Endodermal cell (in vitro differentiated cells): ENCODE results near the gene ANO6. TPM values are rescaled to one million over a fixed set of nuclear protein-coding genes. Genes with fewer than 3 reads are reported as not detected.

Experiments used
- DNase-seq: peaks from one replicate; pipeline ENCODE4 v3.0.0-alpha.2; 2017
- H3K27ac ChIP-seq: 2 replicates; pipeline ENCODE4 v1.5.1; 2013; ENCODE audit warnings: mild to moderate bottlenecking, low read depth, low read length, moderate library complexity
- H3K27me3 ChIP-seq: 2 replicates; pipeline ENCODE4 v1.6.1; 2013; ENCODE audit warnings: mild to moderate bottlenecking, low read length, moderate library complexity; ENCODE audit not compliant: insufficient read depth, control insufficient read depth, poor library complexity, severe bottlenecking
- H3K36me3 ChIP-seq: 2 replicates; pipeline ENCODE4 v1.7.0; 2013; ENCODE audit warnings: mild to moderate bottlenecking, low read length, moderate library complexity; ENCODE audit not compliant: control insufficient read depth, insufficient read depth
- H3K4me1 ChIP-seq: one replicate; pipeline ENCODE4 v1.7.0; 2013; ENCODE audit warnings: low read length; ENCODE audit not compliant: control insufficient read depth, insufficient read depth
- H3K4me3 ChIP-seq: 2 replicates; pipeline ENCODE4 v1.5.1; 2013; ENCODE audit warnings: mild to moderate bottlenecking, low read length, moderate library complexity
- H3K9ac ChIP-seq: 2 replicates; pipeline ENCODE4 v1.6.1; 2013; ENCODE audit warnings: mild to moderate bottlenecking, low read length, moderate library complexity; ENCODE audit not compliant: poor library complexity, severe bottlenecking; ENCODE audit errors: extremely low read depth
- H3K9me3 ChIP-seq: 2 replicates; pipeline ENCODE4 v1.6.1; 2013; ENCODE audit warnings: mild to moderate bottlenecking, low read length, moderate library complexity; ENCODE audit not compliant: control insufficient read depth
- H3K27ac Mint-ChIP-seq: 2 replicates; pipeline ENCODE4 v1.8.0; 2020; ENCODE audit warnings: mixed read lengths
- H3K27me3 Mint-ChIP-seq: 2 replicates; pipeline ENCODE4 v1.8.0; 2021; ENCODE audit warnings: mild to moderate bottlenecking, mixed read lengths; ENCODE audit not compliant: insufficient read depth
- H3K36me3 Mint-ChIP-seq: 2 replicates; pipeline ENCODE4 v1.8.0; 2020; ENCODE audit warnings: low read depth, mixed read lengths
- H3K4me1 Mint-ChIP-seq: 2 replicates; pipeline ENCODE4 v1.8.0; 2020; ENCODE audit warnings: mixed read lengths
- H3K4me3 Mint-ChIP-seq: 2 replicates; pipeline ENCODE4 v1.8.0; 2020; ENCODE audit warnings: mild to moderate bottlenecking, moderate library complexity, mixed read lengths
- H3K9me3 Mint-ChIP-seq: 2 replicates; pipeline ENCODE4 v1.8.0; 2020; ENCODE audit warnings: mild to moderate bottlenecking, mixed read lengths
- WGBS, 2 experiments: methylation state at CpG; one replicate each; pipeline versions ENCODE4 v1.1.5 to v1.1.7; 2013; ENCODE audit warnings: missing lambda C conversion rate in 2 of 2, mixed read lengths in 1 of 2; ENCODE audit not compliant: insufficient coverage in 1 of 2, insufficient read length in 1 of 2; 5-methylcytosine and 5-hydroxymethylcytosine counted together
- total RNA-seq, 2 donors: library from RNA; stranded (reverse); fragmentation: NEBNext Ultra II Directional in 1 of 2; extraction: Animal tissue kit (Norgen Biotek cat#: 25700) in 1 of 2; gene quantifications; 2 replicates in 1 of 2; 3 replicates in 1 of 2; pipeline ENCODE4 v1.2.1, GENCODE V29; 2021
- TF ChIP-seq, protein P1 (sequence below): fragments of 200-600 bp; sonication (generic); conservative IDR thresholded peaks from 2 replicates; pipeline ENCODE4 v1.5.0; 2021; ENCODE audit warnings: antibody characterized with exemption, mild to moderate bottlenecking

Gene ANO6
- total RNA-seq, 2 donors from 2014 or later: 53.5 to 55.2 TPM

DNA sequence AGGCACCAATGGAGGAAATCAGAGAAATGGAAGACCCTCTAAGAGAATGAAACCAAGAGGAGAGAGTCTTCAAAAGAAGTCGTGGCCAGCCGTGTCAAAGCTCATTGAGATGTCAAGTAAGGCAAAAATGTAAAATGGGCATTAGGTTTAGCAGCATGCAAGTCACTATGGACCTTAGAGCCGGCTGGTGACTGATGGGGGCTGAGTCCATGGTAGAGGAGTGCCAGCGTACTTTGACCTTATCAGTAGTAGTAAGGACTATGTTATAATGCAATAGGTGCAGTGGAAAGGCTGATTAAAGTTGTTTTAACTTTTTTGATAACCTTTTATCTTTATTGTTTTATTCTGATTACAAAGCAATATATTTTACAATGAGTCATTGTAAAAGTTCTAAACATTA lies 66.5 kb downstream of the ANO6 start:
- Mint-ChIP-seq H3K9me3 (no peaks in the 10 kb centered on the region), H3K27ac (no peak overlapping the region), H3K36me3 (peaks cover 28% of the 10 kb centered on the region), H3K4me3 (no peak overlapping the region), H3K4me1 (peaks cover 42% of the 10 kb centered on the region), H3K27me3 (no peaks in the 10 kb centered on the region)
- WGBS, 2 experiments: 93 to 100% methylated on average over 1 to 4 of the region's 4 CpGs
- Histone ChIP-seq H3K27ac (no peak overlapping the region), H3K4me1 (peaks cover 17% of the 10 kb centered on the region), H3K9ac (no peak overlapping the region), H3K9me3 (no peaks in the 10 kb centered on the region), H3K4me3 (no peak overlapping the region), H3K36me3 (peaks cover 19% of the 10 kb centered on the region), H3K27me3 (no peaks in the 10 kb centered on the region)
- DNase-seq: no peak
- TF ChIP-seq, protein P1, sequence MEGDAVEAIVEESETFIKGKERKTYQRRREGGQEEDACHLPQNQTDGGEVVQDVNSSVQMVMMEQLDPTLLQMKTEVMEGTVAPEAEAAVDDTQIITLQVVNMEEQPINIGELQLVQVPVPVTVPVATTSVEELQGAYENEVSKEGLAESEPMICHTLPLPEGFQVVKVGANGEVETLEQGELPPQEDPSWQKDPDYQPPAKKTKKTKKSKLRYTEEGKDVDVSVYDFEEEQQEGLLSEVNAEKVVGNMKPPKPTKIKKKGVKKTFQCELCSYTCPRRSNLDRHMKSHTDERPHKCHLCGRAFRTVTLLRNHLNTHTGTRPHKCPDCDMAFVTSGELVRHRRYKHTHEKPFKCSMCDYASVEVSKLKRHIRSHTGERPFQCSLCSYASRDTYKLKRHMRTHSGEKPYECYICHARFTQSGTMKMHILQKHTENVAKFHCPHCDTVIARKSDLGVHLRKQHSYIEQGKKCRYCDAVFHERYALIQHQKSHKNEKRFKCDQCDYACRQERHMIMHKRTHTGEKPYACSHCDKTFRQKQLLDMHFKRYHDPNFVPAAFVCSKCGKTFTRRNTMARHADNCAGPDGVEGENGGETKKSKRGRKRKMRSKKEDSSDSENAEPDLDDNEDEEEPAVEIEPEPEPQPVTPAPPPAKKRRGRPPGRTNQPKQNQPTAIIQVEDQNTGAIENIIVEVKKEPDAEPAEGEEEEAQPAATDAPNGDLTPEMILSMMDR: no peak

DNA sequence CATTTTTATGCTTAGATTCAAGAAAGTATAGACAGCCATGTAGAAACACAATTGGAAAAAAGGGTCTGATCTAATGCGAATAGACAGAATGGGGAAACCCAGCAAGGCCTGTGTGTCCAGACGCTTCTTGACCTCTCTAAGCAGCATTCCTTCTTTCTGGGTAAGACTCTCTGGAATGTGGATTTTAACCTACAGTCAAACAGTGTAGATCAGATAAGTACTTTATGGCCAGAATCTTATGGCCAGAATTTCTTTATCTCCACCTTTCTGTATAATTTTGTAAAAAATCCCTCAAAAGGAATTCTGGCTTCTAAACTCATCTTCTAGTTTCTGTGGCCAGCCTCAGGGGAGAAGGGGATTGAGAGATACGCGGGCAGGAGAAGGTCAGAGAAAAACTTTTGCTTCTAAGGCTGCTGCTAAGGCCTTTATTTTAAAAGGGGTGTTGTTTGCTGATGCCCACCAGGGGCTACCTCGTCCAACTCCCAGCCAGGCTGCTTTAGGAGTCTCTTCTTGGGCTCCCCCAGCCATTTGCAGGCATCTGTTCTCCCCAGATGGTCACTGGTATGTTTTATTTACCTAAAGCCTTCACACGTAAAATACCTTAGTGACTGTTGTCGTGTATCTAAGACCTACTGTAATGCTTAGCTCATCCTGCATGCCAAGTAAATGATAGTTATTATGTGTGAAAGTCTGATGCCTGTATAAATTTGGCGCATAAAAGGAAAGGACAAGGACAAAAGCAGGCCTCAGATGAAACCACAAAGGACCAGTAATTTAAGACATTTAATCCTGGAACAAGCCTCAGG lies 68.4 kb downstream of the ANO6 start:
- H3K9ac ChIP-seq: peak overlapping the region; percentile 58
- peaks cover 28% of the 10 kb centered on the region for H3K36me3 Mint-ChIP-seq
- peak overlapping the region; percentile 6 for H3K4me3 Mint-ChIP-seq
- peaks cover 17% of the 10 kb centered on the region for H3K4me1 ChIP-seq
- TF ChIP-seq, protein P1: peak; percentile 68
- H3K27ac ChIP-seq: peak overlapping the region; percentile 49
- H3K9me3 Mint-ChIP-seq: no peaks in the 10 kb centered on the region
- WGBS, 2 experiments: 73 to 79% methylated on average over 3 to 7 of the region's 8 CpGs
- H3K27me3 ChIP-seq: no peaks in the 10 kb centered on the region
- peak overlapping the region; percentile 65 for H3K4me3 ChIP-seq
- peak overlapping the region; percentile 95 for H3K27ac Mint-ChIP-seq
- no peaks in the 10 kb centered on the region for H3K9me3 ChIP-seq
- peak; percentile 79 for DNase-seq
- no peaks in the 10 kb centered on the region for H3K27me3 Mint-ChIP-seq
- H3K36me3 ChIP-seq: peaks cover 19% of the 10 kb centered on the region
- H3K4me1 Mint-ChIP-seq: peaks cover 38% of the 10 kb centered on the region

DNA sequence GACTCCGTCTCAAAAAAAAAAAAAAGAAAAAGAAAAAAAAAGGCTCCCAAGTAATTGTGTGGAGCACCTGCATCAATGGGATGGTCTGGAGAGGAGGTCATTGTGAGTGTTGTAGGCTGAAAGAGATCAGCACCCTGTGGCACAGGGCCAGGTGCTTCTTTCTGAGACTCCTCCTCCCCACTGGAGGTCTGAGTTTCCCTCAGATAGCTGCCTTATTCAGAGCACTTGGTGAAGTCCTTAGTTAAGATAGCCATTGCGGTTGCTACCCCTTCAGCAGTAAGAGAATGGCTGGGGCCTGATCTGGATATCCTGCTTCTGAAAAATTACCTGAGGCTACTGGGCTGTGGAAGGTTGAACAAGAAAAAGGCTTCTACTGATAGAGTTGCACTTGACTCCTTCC lies 69.8 kb downstream of the ANO6 start:
- Mint-ChIP-seq H3K36me3 (peaks cover 23% of the 10 kb centered on the region), H3K4me3 (no peak overlapping the region), H3K27ac (no peak overlapping the region), H3K4me1 (peaks cover 38% of the 10 kb centered on the region), H3K27me3 (no peaks in the 10 kb centered on the region), H3K9me3 (no peaks in the 10 kb centered on the region)
- DNase-seq: no peak
- Histone ChIP-seq H3K4me3 (no peak overlapping the region), H3K9ac (no peak overlapping the region), H3K4me1 (peaks cover 17% of the 10 kb centered on the region), H3K36me3 (peaks cover 12% of the 10 kb centered on the region), H3K27me3 (no peaks in the 10 kb centered on the region), H3K27ac (no peak overlapping the region), H3K9me3 (no peaks in the 10 kb centered on the region)
- WGBS, 2 experiments: 77 to 100% methylated on average over 1 of the region's 2 CpGs
- TF ChIP-seq, protein P1: no peak
